ENCODE measurements around the gene PSMG3.

Gene PSMG3

DNA sequence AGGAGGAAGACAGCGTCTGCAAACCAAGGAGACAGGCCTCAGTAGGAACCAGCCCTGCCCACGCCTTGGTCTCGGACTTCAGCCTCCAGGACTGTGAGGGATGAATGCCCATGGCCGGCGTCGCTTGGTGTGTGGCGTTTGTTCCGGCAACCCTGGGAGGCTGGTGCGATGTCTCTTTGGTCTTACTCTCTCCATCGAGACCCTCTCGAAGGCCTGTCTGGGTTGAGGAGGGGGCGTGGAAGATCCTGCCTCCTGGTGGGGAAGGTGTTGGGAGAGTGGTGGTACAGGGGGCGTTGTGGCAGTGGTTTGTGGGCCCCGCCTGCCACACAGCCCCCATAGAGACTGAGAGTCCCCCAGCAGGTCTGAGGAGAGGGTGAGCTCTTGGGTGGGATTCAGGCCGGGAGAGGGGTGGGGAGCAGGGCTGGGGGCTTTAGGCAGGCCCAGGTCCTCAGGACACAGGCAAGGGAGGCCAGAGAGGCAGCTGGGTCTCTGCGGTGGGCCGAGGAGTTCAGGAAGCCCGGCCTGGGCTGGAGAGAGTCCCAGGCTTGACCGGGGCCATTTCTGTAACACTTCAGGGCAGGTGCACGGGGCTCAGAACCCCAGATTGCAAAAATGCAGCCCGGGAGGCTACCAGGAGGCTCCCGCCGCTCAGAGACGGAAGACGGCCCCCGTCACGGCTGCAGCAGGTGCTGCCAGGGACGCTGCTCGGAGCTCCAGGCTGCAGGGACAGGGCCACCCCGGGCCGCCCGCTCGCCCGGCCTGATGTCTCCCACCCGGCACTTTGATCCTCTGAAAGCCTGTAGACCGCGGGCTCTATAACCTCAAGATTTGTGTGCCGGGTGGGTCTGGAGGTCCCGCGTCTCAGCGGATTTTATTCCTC lies 33.8 kb upstream of the PSMG3 start:
- no peak overlapping the region for H3K4me3 ChIP-seq (ENCODE audit: low read depth, low read length)
- TF ChIP-seq, protein P1, sequence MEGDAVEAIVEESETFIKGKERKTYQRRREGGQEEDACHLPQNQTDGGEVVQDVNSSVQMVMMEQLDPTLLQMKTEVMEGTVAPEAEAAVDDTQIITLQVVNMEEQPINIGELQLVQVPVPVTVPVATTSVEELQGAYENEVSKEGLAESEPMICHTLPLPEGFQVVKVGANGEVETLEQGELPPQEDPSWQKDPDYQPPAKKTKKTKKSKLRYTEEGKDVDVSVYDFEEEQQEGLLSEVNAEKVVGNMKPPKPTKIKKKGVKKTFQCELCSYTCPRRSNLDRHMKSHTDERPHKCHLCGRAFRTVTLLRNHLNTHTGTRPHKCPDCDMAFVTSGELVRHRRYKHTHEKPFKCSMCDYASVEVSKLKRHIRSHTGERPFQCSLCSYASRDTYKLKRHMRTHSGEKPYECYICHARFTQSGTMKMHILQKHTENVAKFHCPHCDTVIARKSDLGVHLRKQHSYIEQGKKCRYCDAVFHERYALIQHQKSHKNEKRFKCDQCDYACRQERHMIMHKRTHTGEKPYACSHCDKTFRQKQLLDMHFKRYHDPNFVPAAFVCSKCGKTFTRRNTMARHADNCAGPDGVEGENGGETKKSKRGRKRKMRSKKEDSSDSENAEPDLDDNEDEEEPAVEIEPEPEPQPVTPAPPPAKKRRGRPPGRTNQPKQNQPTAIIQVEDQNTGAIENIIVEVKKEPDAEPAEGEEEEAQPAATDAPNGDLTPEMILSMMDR (IDR thresholded peaks at IDR 0.05; ENCODE audit: low read depth, low read length), result no peak
- no peak for DNase-seq (ENCODE audit: low read depth, low spot score)
- in situ Hi-C loops (cut with HindIII; ENCODE audit: low sequenced_read_pairs), result no loop called here

DNA sequence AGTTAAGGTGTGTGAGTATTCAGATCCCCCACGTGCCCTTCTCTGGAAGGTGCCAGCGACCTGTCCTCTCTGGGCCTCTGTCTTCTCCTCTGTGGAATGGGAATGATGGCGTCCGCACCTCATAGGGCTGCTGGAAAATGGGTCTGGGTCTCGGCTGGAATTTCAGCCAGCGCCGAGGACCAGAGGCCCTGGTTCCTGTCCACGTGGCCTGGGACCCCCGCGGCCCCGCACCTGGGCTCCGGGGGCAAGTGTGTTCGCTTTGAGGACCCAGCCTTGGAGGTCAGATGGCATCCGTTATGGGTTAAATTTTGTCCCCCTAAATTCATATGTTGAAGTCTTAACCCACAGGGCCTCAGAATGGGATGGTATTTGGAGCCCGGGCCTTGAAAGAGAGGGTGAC lies 32.6 kb upstream of the PSMG3 start:
- TF ChIP-seq, protein P1 (IDR thresholded peaks at IDR 0.05; ENCODE audit: low read depth, low read length), result no peak
- in situ Hi-C loops (cut with HindIII; ENCODE audit: low sequenced_read_pairs), result no loop called here
- no peak for DNase-seq (ENCODE audit: low read depth, low spot score)
- no peak overlapping the region for H3K4me3 ChIP-seq (ENCODE audit: low read depth, low read length)

DNA sequence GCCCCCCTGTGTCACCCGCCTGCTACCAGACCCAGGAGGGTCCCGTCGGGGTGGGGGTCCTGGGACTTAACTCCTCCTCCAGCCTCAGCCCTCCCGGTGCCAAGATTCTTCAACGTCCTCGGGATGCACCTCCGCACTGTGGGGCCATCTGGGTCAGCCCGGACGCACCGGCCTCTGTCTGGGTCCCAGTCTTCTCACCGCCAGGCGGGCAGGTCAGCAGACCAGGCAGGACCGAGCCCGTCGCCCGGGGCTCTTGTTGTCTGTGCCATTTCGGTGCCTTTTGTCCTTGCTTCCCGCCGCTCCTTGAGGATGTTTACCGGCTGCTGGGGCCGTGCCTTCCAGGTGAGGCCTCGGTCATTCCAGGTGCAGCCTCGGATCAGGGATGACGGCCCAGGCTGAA lies 32.1 kb upstream of the PSMG3 start:
- H3K4me3 ChIP-seq (ENCODE audit: low read depth, low read length), result no peak overlapping the region
- no peak for DNase-seq (ENCODE audit: low read depth, low spot score)
- TF ChIP-seq, protein P1 (IDR thresholded peaks at IDR 0.05; ENCODE audit: low read depth, low read length), result no peak
- in situ Hi-C loops (cut with HindIII; ENCODE audit: low sequenced_read_pairs), result no loop called here

DNA sequence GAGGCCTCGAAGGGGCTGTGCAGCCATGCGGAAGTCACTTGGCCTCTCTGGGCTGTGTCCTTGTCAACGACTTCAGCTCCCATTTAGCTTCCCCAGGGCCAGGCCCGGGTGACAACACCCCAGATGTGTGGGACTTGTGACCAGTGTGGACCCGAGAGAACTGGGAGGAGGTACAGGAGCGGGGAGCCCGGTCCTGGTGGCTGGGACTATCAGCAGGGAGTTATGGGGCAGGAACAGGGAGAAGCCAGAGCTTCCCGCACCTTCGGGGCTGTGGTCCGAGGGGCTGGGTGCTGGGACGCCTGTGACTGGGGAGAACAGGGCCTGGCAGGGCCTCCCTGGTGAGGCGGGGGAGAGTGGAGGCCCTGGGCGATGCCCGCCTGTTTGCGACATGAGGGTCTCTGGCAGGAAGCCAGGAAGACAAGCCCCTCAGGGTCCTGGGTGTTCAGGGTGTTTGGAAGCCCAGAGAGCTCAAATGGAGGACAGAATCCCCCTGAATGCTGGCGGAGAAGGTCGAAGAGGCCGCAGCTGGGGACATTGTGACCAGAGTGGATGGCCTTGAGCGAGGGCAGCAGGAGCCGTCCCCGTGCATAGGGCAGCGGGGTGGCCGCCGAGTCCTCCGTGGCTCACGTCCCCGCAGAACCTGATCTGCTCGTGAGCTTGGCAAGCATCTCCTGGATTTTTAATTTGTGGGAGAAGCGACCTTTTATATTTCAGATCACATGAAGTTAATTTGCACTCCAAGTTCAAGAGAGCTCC lies 30.0 kb upstream of the PSMG3 start:
- no peak for DNase-seq (ENCODE audit: low read depth, low spot score)
- TF ChIP-seq, protein P1 (IDR thresholded peaks at IDR 0.05; ENCODE audit: low read depth, low read length), result no peak
- in situ Hi-C loops (cut with HindIII; ENCODE audit: low sequenced_read_pairs), result no loop called here
- H3K4me3 ChIP-seq (ENCODE audit: low read depth, low read length), result no peak overlapping the region

DNA sequence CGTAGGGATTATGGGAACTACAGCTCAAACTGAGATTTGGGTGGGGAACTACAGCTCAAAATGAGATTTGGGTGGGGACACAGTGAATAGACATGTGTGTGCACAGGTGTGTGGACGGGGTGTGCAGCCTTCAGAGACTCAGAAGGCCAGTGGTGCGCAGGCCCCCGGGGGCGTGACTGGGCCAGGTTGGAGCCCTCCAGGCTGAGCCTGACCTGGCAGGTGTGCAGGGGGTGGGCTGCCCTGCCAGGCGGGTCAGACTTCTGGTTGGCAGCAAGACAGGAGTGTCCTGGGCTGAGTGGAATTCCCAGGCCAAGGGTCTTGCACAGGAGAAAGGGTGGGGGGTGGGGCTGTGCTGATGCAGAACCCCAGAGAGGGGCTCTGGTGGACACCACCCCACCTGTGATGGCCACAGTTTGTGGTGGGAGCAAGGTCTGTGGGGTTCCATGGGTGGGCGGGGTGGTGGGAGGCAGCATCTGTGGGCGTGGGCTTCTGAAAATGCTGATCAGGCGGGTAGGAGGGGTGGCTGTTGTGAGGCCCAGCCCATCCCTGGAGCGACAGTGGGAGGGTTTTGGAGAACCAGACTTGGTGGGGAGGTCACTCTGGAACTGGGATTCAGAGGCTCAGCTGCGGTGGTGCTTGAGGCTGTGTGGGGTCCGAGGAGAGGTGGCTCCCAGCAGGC lies 29.3 kb upstream of the PSMG3 start:
- H3K4me3 ChIP-seq (ENCODE audit: low read depth, low read length), result no peak overlapping the region
- DNase-seq (ENCODE audit: low read depth, low spot score), result no peak
- in situ Hi-C loops (cut with HindIII; ENCODE audit: low sequenced_read_pairs), result no loop called here
- TF ChIP-seq, protein P1 (IDR thresholded peaks at IDR 0.05; ENCODE audit: low read depth, low read length), result no peak

DNA sequence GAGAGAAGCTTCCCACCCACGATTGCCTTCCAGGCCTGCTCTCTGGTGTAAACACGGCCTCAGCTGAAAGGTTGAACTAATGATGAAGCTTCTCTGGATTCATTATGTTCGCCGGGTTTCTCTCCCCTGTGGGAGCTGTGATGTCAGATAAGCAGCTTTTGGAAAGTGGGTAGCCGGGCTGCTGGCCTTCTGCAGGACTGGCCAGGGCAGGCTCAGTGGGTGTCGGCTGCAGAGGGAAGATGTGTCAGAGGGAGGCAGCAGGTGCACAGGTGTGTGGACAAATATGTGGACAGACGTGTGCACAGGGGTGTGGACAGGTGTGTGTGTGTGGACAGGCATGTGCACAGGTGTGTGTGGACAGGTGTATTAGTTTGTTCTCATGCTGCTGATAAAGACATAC lies 28.5 kb upstream of the PSMG3 start:
- TF ChIP-seq, protein P1 (IDR thresholded peaks at IDR 0.05; ENCODE audit: low read depth, low read length), result no peak
- in situ Hi-C loops (cut with HindIII; ENCODE audit: low sequenced_read_pairs), result no loop called here
- no peak overlapping the region for H3K4me3 ChIP-seq (ENCODE audit: low read depth, low read length)
- no peak for DNase-seq (ENCODE audit: low read depth, low spot score)

Measured in astrocyte of the spinal cord (primary cell).